HepG2 (cell line): ENCODE results near the gene CAMTA1. TPM values are rescaled to one million over a fixed set of nuclear protein-coding genes. Genes with fewer than 3 reads are reported as not detected.

Experiments
- ARID2 ChIP-seq: sonication (generic); formaldehyde crosslinking; IDR thresholded peaks from 2 replicates; pipeline ENCODE4 v1.8.1; 2022; ENCODE audit warnings: mild to moderate bottlenecking, missing genetic modification reagents, borderline replicate concordance
- E2F2 ChIP-seq: sonication (generic); formaldehyde crosslinking; IDR thresholded peaks from 2 replicates; pipeline ENCODE4 v1.4.0; 2020; ENCODE audit warnings: missing genetic modification reagents, borderline replicate concordance
- ETS1 ChIP-seq: sonication (generic); formaldehyde crosslinking; IDR thresholded peaks from 2 replicates; pipeline ENCODE4 v1.4.0; 2020; ENCODE audit warnings: missing genetic modification reagents
- FOXP1 ChIP-seq, 2 experiments: fragments of 450-650 bp in 1 of 2; IDR thresholded peaks; 2 replicates each; pipeline ENCODE4 v1.6.1; 2017 to 2018; ENCODE audit warnings: antibody characterized with exemption in 1 of 2
- GFI1 ChIP-seq: sonication (generic); formaldehyde crosslinking; IDR thresholded peaks from 2 replicates; pipeline ENCODE4 v1.5.0; 2020; ENCODE audit warnings: missing genetic modification reagents, mild to moderate bottlenecking, borderline replicate concordance
- HNRNPH1 ChIP-seq: fragments of 200-400 bp; formaldehyde crosslinking; optimal IDR thresholded peaks from 2 replicates; pipeline ENCODE3; 2017; ENCODE audit warnings: mild to moderate bottlenecking, low read depth, low read length
- HNRNPUL1 ChIP-seq: fragments of 200-400 bp; formaldehyde crosslinking; IDR thresholded peaks from 2 replicates; pipeline ENCODE4 v1.6.1; 2017; ENCODE audit warnings: low read depth, mild to moderate bottlenecking, low read length, moderate library complexity
- JUN ChIP-seq: sonication (generic); formaldehyde crosslinking; IDR thresholded peaks from 2 replicates; pipeline ENCODE4 v1.4.0; 2020; ENCODE audit warnings: mild to moderate bottlenecking, missing genetic modification reagents
- MEIS1 ChIP-seq: sonication (generic); formaldehyde crosslinking; IDR thresholded peaks from 2 replicates; pipeline ENCODE4 v1.9.0; 2021; ENCODE audit warnings: mild to moderate bottlenecking, missing genetic modification reagents, moderate library complexity, borderline replicate concordance
- MLXIP ChIP-seq: sonication (generic); formaldehyde crosslinking; IDR thresholded peaks from 2 replicates; pipeline ENCODE4 v1.9.0; 2021; ENCODE audit warnings: missing genetic modification reagents, borderline replicate concordance
- MTA1 ChIP-seq: sonication (generic); formaldehyde crosslinking; IDR thresholded peaks from 2 replicates; pipeline ENCODE4 v1.4.0; 2020; ENCODE audit warnings: missing genetic modification reagents, mild to moderate bottlenecking, borderline replicate concordance
- NFATC3 ChIP-seq: sonication (generic); formaldehyde crosslinking; IDR thresholded peaks from 2 replicates; pipeline ENCODE4 v1.5.1; 2020; ENCODE audit warnings: mild to moderate bottlenecking, missing genetic modification reagents
- PHF20 ChIP-seq: sonication (generic); formaldehyde crosslinking; IDR thresholded peaks from 2 replicates; pipeline ENCODE4 v1.5.0; 2020; ENCODE audit warnings: mild to moderate bottlenecking, missing genetic modification reagents
- PHF5A ChIP-seq: IDR thresholded peaks from one replicate; pipeline ENCODE4 v1.6.1; 2018; ENCODE audit warnings: low read depth, missing genetic modification reagents; ENCODE audit not compliant: unreplicated experiment
- XRCC5 ChIP-seq: fragments of 200-400 bp; formaldehyde crosslinking; optimal IDR thresholded peaks from 2 replicates; pipeline ENCODE3; 2017; ENCODE audit warnings: mild to moderate bottlenecking, low read length
- ZBED4 ChIP-seq: sonication (generic); formaldehyde crosslinking; IDR thresholded peaks from 2 replicates; pipeline ENCODE4 v1.4.0; 2020; ENCODE audit warnings: missing genetic modification reagents, borderline replicate concordance
- ZNF160 ChIP-seq: sonication (generic); formaldehyde crosslinking; IDR thresholded peaks from 2 replicates; pipeline ENCODE4 v1.8.0; 2022; ENCODE audit warnings: mild to moderate bottlenecking, inconsistent platforms, missing genetic modification reagents
- ZNF382 ChIP-seq: sonication (generic); formaldehyde crosslinking; IDR thresholded peaks from 2 replicates; pipeline ENCODE4 v1.5.0; 2020; ENCODE audit warnings: missing genetic modification reagents, mild to moderate bottlenecking, borderline replicate concordance
- ZNF570 ChIP-seq: sonication (generic); formaldehyde crosslinking; IDR thresholded peaks from 2 replicates; pipeline ENCODE4 v1.4.0; 2020; ENCODE audit warnings: mild to moderate bottlenecking, missing genetic modification reagents, borderline replicate concordance
- ZNF703 ChIP-seq: sonication (generic); formaldehyde crosslinking; IDR thresholded peaks from 2 replicates; pipeline ENCODE4 v1.5.1; 2020; ENCODE audit warnings: missing genetic modification reagents, mild to moderate bottlenecking, moderate library complexity, borderline replicate concordance
- polyA plus RNA-seq, 8 experiments: library from polyadenylated mRNA; depleted of rRNA in 3 of 8; stranded (reverse) in 7 of 8; unstranded in 1 of 8; fragments of >200 nt; fragmentation: Illumina TruSeq in 4 of 8; extraction: Trizol in 4 of 8; gene quantifications; 2 replicates each; pipeline versions ENCODE4 v1.2.1 to v1.2.3, GENCODE V29; 2011 to 2016; ENCODE audit warnings: low read depth in 4 of 8, missing spikeins in 1 of 8, mixed read lengths in 1 of 8; ENCODE audit not compliant: insufficient read depth in 1 of 8
- total RNA-seq, 5 experiments: library from RNA; depleted of rRNA; stranded (reverse); fragments of >200 nt; fragmentation: Illumina TruSeq; extraction: Trizol; gene quantifications; 2 replicates each; pipeline ENCODE4 v1.2.3, GENCODE V29; 2016; ENCODE audit warnings: low read depth in 1 of 5

The CAMTA1 gene
- total and polyA plus RNA-seq, 2 of the 13 experiments (the other 11 are each of a cell fraction or from before 2014, with no cell fraction given): 25.0 to 36.4 TPM

GRCh38 chr1:7770997-7771822 lies 986.0 kb downstream of the CAMTA1 start, which contains the start of gene VAMP3 (continued):
- TF ChIP-seq ZNF703 (no peak; the same call in 1 of the 2 replicates), MLXIP (CRISPR knock-in tag) (no peak), FOXP1 (IDR thresholded peaks at IDR 0.05) (no peak), FOXP1 (CRISPR knock-in tag; IDR thresholded peaks at IDR 0.05) (no peak), ARID2 (CRISPR knock-in tag) (no peak), ZNF160 (CRISPR knock-in tag) (no peak), XRCC5 (peak; percentile 65), HNRNPUL1 (no peak), PHF20 (CRISPR knock-in tag) (peak; percentile 85), ETS1 (CRISPR knock-in tag) (no peak), ZNF570 (CRISPR knock-in tag) (no peak), ZNF382 (CRISPR knock-in tag) (no peak), GFI1 (CRISPR knock-in tag) (no peak; the same call in 1 of the 2 replicates), E2F2 (CRISPR knock-in tag) (no peak), HNRNPH1 (no peak), PHF5A (no peak), JUN (CRISPR knock-in tag) (no peak), MEIS1 (CRISPR knock-in tag) (no peak), NFATC3 (CRISPR knock-in tag) (no peak), MTA1 (no peak), ZBED4 (no peak)
